Breast epithelium (tissue), 3 donors: ENCODE results near the gene SPPL3.

Source experiments
- CTCF ChIP-seq, 3 donors: fragments of 450-650 bp; IDR thresholded peaks; one replicate each; pipeline ENCODE4 v1.5.1; 2016 to 2017; ENCODE audit warnings: antibody characterized with exemption in 3 of 3, mild to moderate bottlenecking in 3 of 3, moderate library complexity in 3 of 3
- POLR2A ChIP-seq: fragments of 450-650 bp; IDR thresholded peaks from one replicate; pipeline ENCODE4 v1.6.1; 2016; ENCODE audit warnings: antibody characterized with exemption, mild to moderate bottlenecking, moderate library complexity
- POLR2AphosphoS5 ChIP-seq, 3 donors: sonication (generic); formaldehyde crosslinking; IDR thresholded peaks; one replicate each; pipeline ENCODE4 v1.6.1; 2017; ENCODE audit warnings: antibody characterized with exemption in 3 of 3

DNA sequence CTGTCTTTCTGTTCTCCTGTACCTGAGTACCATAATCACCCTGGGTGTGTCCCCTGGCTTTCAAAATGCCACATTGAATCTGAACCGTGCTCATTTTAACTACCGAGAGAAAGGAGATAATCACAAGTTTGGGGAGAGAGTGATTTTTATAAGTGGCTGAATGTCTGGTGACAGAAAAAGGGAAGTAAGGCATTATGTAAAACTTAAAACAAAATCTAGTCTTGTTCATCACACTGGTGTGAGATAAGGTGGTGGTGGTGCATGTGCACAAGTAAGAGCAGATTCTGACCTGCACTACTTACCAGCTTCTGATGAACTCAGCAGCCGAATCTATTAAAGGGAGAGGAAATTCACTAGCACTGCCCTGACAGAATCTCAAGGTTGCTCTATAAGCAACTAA, 56.3 kb downstream of the SPPL3 start:
- TF ChIP-seq CTCF (IDR thresholded peaks at IDR 0.05) (no peak), POLR2A (no peak), POLR2AphosphoS5 (IDR thresholded peaks at IDR 0.05) (no peak)
